ENCODE measurements around the gene CDO1.

DNA sequence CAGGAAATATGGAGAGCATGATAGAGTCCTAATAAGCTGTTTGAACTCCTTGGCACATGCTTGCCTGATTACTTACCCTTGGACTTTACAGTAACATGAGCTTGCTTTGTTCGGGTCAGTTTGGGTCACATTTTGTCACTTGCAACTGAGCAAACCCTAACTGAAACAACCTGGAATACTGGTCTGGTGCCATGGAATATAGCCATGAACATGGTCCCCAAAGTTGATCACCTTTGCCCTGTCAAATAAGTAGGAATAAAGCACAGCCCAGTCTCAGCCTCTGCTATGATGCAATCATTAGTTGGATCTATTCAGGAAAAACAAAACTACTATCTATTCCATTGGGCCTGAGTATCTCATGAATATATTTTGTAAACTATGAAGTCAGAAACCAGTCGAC, 18.2 kb downstream of the CDO1 start:
- TF ChIP-seq, protein P1, sequence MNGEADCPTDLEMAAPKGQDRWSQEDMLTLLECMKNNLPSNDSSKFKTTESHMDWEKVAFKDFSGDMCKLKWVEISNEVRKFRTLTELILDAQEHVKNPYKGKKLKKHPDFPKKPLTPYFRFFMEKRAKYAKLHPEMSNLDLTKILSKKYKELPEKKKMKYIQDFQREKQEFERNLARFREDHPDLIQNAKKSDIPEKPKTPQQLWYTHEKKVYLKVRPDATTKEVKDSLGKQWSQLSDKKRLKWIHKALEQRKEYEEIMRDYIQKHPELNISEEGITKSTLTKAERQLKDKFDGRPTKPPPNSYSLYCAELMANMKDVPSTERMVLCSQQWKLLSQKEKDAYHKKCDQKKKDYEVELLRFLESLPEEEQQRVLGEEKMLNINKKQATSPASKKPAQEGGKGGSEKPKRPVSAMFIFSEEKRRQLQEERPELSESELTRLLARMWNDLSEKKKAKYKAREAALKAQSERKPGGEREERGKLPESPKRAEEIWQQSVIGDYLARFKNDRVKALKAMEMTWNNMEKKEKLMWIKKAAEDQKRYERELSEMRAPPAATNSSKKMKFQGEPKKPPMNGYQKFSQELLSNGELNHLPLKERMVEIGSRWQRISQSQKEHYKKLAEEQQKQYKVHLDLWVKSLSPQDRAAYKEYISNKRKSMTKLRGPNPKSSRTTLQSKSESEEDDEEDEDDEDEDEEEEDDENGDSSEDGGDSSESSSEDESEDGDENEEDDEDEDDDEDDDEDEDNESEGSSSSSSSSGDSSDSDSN (IDR thresholded peaks at IDR 0.05; ENCODE audit: borderline replicate concordance in 1 of 2, low read depth in 2 of 2, low read length in 2 of 2) = no peak
- TF ChIP-seq JUN (IDR thresholded peaks at IDR 0.05; ENCODE audit: borderline replicate concordance, low read depth, low read length) (no peak), JUN (CRISPR knock-in tag; IDR thresholded peaks at IDR 0.05; ENCODE audit: borderline replicate concordance) (no peak), ZZZ3 (IDR thresholded peaks at IDR 0.05) (no peak), ZNF277 (CRISPR knock-in tag; IDR thresholded peaks at IDR 0.05; ENCODE audit: borderline replicate concordance) (no peak), ASH1L (IDR thresholded peaks at IDR 0.05; ENCODE audit: borderline replicate concordance, low read depth, partially characterized antibody) (no peak)
